Measurements from ENCODE around the gene KBTBD4. TPM values are rescaled to one million over a fixed set of nuclear protein-coding genes. Genes with fewer than 3 reads are reported as not detected.
A peak's percentile ranks its signal among the peaks of the same experiment; 100 is the strongest.
"Not testable (repeated sequence)": the region's sequence is repeated elsewhere in the genome, so short reads cannot be mapped to it uniquely, and the experiment has no call there.

Gene KBTBD4
- total RNA-seq, 6 experiments from 2014 or later: 6.5 to 9.2 (median 7.3) TPM

DNA sequence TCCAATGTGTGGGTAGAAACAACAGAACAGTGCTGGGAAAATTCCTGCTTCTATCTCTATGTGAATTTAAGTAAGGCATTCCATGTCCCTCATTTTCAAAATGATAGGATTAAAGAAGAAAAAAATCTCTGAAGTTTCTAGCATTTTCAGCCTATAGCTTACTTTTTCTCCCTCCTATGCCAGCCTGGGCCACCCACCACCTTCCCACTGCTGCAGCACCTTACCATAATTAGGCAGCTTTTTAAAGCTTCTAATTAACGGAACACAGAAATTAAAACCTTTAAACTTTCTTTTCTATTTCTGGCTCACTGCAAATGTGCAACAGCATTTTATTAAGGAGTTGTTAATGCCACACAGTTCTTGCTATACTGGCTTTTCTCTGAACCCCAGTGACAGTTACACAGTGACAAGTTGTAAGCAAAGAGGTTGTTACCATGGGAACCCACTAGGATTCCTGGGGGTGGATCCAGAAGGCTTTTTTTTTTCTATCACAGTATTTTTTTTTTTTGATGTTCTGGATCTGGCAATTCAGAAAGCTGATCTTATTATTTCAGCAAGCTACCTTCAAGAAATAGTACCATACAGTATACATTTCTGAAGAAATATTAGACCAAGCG lies 46.1 kb downstream of the KBTBD4 start:
- TF ChIP-seq, protein P1, sequence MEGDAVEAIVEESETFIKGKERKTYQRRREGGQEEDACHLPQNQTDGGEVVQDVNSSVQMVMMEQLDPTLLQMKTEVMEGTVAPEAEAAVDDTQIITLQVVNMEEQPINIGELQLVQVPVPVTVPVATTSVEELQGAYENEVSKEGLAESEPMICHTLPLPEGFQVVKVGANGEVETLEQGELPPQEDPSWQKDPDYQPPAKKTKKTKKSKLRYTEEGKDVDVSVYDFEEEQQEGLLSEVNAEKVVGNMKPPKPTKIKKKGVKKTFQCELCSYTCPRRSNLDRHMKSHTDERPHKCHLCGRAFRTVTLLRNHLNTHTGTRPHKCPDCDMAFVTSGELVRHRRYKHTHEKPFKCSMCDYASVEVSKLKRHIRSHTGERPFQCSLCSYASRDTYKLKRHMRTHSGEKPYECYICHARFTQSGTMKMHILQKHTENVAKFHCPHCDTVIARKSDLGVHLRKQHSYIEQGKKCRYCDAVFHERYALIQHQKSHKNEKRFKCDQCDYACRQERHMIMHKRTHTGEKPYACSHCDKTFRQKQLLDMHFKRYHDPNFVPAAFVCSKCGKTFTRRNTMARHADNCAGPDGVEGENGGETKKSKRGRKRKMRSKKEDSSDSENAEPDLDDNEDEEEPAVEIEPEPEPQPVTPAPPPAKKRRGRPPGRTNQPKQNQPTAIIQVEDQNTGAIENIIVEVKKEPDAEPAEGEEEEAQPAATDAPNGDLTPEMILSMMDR (IDR thresholded peaks at IDR 0.05): no peak
- no peak for TF ChIP-seq POLR2A (IDR thresholded peaks at IDR 0.05)
- peak overlapping the region in 2 of 3 donors; percentile 21 to 45 for H3K27ac ChIP-seq
- H3K36me3 ChIP-seq: no peaks in the 10 kb centered on the region
- no peak for DNase-seq
- peak; percentile 43 to 68 (median 62) for ATAC-seq
- H3K9me3 ChIP-seq: no peaks in the 10 kb centered on the region
- no peaks in the 10 kb centered on the region for H3K27me3 ChIP-seq
- WGBS (ENCODE audit: insufficient coverage, low coverage, low lambda C conversion rate, missing lambda C conversion rate): 67% methylated on average over 2 of the region's 2 CpGs
- intact Hi-C loops (cut with DNase I): no loop called here
- H3K4me1 ChIP-seq: peaks cover 0 to 39% (median 8%) of the 10 kb centered on the region in 4 donors
- H3K4me3 ChIP-seq: no peak overlapping the region

DNA sequence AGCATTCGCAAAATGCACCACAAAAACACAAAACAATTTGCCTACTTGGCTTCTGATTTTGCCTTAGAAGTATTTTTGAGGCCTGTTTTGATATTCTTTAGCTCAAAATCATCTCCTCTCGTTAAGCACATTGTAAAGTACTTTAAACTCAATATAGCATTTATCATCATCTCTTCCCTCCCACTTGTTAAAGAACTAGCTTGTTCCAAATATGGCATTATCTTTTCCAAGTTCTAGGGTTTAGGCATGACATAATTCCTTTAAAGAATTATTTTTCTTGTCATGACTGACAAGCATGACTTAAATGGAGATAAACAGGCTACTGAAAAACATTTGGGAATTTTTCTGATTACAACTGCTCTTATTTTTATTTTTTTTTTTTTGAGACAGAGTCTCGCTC lies 47.1 kb downstream of the KBTBD4 start:
- ATAC-seq (no peak), DNase-seq (no peak)
- TF ChIP-seq POLR2A (IDR thresholded peaks at IDR 0.05): no peak
- no peaks in the 10 kb centered on the region for H3K36me3 ChIP-seq
- no peak overlapping the region for H3K4me3 ChIP-seq
- H3K9me3 ChIP-seq: no peaks in the 10 kb centered on the region
- 45% methylated on average over 3 of the region's 3 CpGs for WGBS (ENCODE audit: insufficient coverage, low coverage, low lambda C conversion rate, missing lambda C conversion rate)
- intact Hi-C loops (cut with DNase I): no loop called here
- H3K27me3 ChIP-seq: no peaks in the 10 kb centered on the region
- peaks cover 0 to 44% (median 8%) of the 10 kb centered on the region in 4 donors for H3K4me1 ChIP-seq
- no peak overlapping the region for H3K27ac ChIP-seq

DNA sequence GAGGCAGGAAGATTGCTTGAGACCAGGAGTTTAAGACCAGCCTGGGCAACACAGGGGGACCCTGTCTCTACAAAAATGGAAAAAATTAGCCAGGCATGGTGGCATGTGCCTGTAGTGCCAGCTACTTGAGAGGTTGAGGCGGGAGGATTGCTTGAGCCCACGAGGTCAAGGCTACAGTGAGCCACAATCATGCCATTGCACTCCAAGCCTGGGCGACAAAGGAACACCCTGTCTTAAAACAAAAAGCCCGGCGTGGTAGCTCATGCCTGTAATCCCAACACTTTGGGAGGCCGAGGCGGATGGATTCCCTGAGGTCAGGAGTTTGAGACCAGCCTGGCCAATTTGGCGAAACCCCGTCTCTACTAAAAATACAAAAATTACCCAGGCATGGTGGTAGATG lies 48.0 kb downstream of the KBTBD4 start:
- H3K4me1 ChIP-seq: peaks cover 0 to 51% (median 13%) of the 10 kb centered on the region in 4 donors
- 71% methylated on average over 4 of the region's 9 CpGs for WGBS (ENCODE audit: insufficient coverage, low coverage, low lambda C conversion rate, missing lambda C conversion rate)
- H3K9me3 ChIP-seq; DNase-seq; H3K36me3 ChIP-seq; H3K4me3 ChIP-seq; ATAC-seq; H3K27ac ChIP-seq; H3K27me3 ChIP-seq; intact Hi-C loops (cut with DNase I): not testable (repeated sequence)

DNA sequence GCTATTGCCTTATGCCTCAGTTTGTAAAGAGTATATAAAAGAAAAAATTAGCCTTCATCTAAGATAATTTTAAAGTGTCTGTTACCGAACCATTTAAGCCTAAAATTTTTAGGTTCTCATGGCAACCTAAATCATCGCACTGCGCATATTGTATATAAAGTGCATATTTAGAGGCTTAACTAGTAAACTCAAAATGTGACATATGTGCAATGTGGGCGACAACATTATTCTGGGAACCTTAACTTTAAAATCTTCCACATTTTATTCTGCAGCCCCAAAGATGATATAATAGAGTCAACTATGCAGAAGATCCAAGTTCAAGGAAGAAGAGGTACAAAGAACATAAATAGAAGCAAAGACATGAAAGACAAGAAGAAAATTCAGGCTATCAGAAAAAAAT lies 48.8 kb downstream of the KBTBD4 start:
- H3K27ac ChIP-seq: no peak overlapping the region
- no peak for TF ChIP-seq POLR2A (IDR thresholded peaks at IDR 0.05)
- TF ChIP-seq, protein P1 (IDR thresholded peaks at IDR 0.05): no peak
- no peak for ATAC-seq
- no peak overlapping the region for H3K4me3 ChIP-seq
- 87% methylated on average over 4 of the region's 4 CpGs for WGBS (ENCODE audit: insufficient coverage, low coverage, low lambda C conversion rate, missing lambda C conversion rate)
- no peaks in the 10 kb centered on the region for H3K27me3 ChIP-seq
- H3K9me3 ChIP-seq: no peaks in the 10 kb centered on the region
- H3K4me1 ChIP-seq: peaks cover 0 to 59% (median 17%) of the 10 kb centered on the region in 4 donors
- H3K36me3 ChIP-seq: no peaks in the 10 kb centered on the region
- intact Hi-C loops (cut with DNase I): no loop called here
- no peak for DNase-seq

DNA sequence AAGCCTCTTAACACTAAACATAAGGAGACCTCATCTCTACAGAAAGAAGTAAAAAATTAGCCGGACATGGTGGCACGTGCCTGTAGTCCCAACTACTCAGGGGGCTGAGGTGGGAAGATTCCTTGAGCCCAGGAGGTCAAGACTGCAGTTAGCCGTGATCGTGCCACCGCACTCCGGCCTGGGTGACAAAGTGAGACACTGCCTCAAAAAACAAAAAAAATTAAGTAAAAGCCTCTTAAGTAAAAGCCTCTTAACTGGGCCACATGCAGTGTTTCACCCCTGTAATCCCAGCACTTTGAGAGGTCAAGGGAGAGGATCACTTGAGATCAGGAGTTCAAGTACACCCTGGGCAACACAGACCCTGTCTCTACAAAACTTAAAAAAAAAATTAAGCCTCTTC lies 51.6 kb downstream of the KBTBD4 start:
- no peak overlapping the region for H3K4me3 ChIP-seq
- no peaks in the 10 kb centered on the region for H3K36me3 ChIP-seq
- no peak for ATAC-seq
- peaks cover 0 to 58% (median 16%) of the 10 kb centered on the region in 4 donors for H3K4me1 ChIP-seq
- H3K27me3 ChIP-seq: no peaks in the 10 kb centered on the region
- no peak for DNase-seq
- WGBS (ENCODE audit: insufficient coverage, low coverage, low lambda C conversion rate, missing lambda C conversion rate): 88% methylated on average over 6 of the region's 6 CpGs
- H3K27ac ChIP-seq: peak overlapping the region in 1 of 3 donors; percentile 26
- TF ChIP-seq POLR2A (IDR thresholded peaks at IDR 0.05): no peak
- TF ChIP-seq, protein P1 (IDR thresholded peaks at IDR 0.05): no peak
- H3K9me3 ChIP-seq: no peaks in the 10 kb centered on the region
- intact Hi-C loops (cut with DNase I): no loop called here

DNA sequence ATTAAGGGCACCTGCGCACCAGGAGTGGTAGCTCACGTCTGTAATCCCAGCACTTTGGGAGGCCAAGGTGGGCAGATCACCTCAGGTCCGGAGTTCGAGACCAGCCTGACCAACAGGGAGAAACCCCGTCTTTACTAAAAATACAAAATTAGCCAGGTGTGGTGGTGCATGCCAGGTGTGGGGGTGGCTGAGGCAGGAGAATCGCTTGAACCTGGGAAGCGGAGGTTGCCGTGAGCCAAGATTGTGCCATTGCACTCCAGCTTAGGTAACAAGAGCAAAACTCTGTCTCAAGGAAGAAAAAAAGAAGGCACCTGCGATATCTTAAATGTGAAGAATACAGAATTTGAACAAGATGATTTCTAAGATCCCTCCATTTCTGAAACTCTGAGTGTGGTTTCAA lies 52.7 kb downstream of the KBTBD4 start:
- ATAC-seq; H3K36me3 ChIP-seq; DNase-seq; H3K27me3 ChIP-seq; H3K9me3 ChIP-seq; intact Hi-C loops (cut with DNase I); H3K4me3 ChIP-seq: not testable (repeated sequence)
- peak overlapping the region in 2 of 3 donors; percentile 7 to 13 for H3K27ac ChIP-seq
- WGBS (ENCODE audit: insufficient coverage, low coverage, low lambda C conversion rate, missing lambda C conversion rate): 51% methylated on average over 9 of the region's 9 CpGs
- H3K4me1 ChIP-seq: peaks cover 0 to 51% (median 15%) of the 10 kb centered on the region in 4 donors

Measured in right lobe of liver (tissue), 6 donors.